HEK293 (cell line): ENCODE data around the gene DES.

ENCODE experiments used
- KLF16 ChIP-seq: fragments of 450-650 bp; formaldehyde crosslinking; IDR thresholded peaks from 2 replicates; pipeline ENCODE4 v1.5.1; 2017; ENCODE audit warnings: missing biosample characterization, missing genetic modification characterization
- YY1 ChIP-seq: fragments of 450-650 bp; formaldehyde crosslinking; IDR thresholded peaks from 2 replicates; pipeline ENCODE4 v1.5.1; 2018; ENCODE audit warnings: missing biosample characterization, missing genetic modification characterization
- ZNF274 ChIP-seq, 2 experiments: fragments of 200-500 bp in 1 of 2; fragments of 450-650 bp in 1 of 2; sonication (Bioruptor generic) in 1 of 2; formaldehyde crosslinking in 1 of 2; IDR thresholded peaks; 2 replicates each; pipeline versions ENCODE4 v1.5.1 to v1.6.1; 2014 to 2016; ENCODE audit warnings: borderline replicate concordance in 1 of 2, inconsistent platforms in 1 of 2, low read length in 1 of 2, missing biosample characterization in 1 of 2, missing genetic modification characterization in 1 of 2
- ZNF302 ChIP-seq: fragments of 450-650 bp; formaldehyde crosslinking; IDR thresholded peaks from 2 replicates; pipeline ENCODE4 v1.5.1; 2016; ENCODE audit warnings: missing biosample characterization, missing genetic modification characterization, low read depth
- ZNF391 ChIP-seq: fragments of 450-650 bp; formaldehyde crosslinking; IDR thresholded peaks from 2 replicates; pipeline ENCODE4 v1.5.1; 2016; ENCODE audit warnings: low read depth, missing biosample characterization, missing genetic modification characterization, borderline replicate concordance
- ZNF785 ChIP-seq: fragments of 450-650 bp; formaldehyde crosslinking; IDR thresholded peaks from 2 replicates; pipeline ENCODE4 v1.5.1; 2016; ENCODE audit warnings: missing biosample characterization, missing genetic modification characterization
- TF ChIP-seq, protein P1 (sequence below): fragments of 450-650 bp; formaldehyde crosslinking; IDR thresholded peaks from 2 replicates; pipeline ENCODE4 v1.5.1; 2016; ENCODE audit warnings: missing biosample characterization, missing genetic modification characterization
- TF ChIP-seq, protein P2 (sequence below): fragments of 450-650 bp; formaldehyde crosslinking; IDR thresholded peaks from 2 replicates; pipeline ENCODE4 v1.5.1; 2016; ENCODE audit warnings: missing biosample characterization, missing genetic modification characterization

DNA sequence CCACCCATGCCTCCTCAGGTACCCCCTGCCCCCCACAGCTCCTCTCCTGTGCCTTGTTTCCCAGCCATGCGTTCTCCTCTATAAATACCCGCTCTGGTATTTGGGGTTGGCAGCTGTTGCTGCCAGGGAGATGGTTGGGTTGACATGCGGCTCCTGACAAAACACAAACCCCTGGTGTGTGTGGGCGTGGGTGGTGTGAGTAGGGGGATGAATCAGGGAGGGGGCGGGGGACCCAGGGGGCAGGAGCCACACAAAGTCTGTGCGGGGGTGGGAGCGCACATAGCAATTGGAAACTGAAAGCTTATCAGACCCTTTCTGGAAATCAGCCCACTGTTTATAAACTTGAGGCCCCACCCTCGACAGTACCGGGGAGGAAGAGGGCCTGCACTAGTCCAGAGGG, 803 bp upstream of the DES start:
- TF ChIP-seq, protein P1, sequence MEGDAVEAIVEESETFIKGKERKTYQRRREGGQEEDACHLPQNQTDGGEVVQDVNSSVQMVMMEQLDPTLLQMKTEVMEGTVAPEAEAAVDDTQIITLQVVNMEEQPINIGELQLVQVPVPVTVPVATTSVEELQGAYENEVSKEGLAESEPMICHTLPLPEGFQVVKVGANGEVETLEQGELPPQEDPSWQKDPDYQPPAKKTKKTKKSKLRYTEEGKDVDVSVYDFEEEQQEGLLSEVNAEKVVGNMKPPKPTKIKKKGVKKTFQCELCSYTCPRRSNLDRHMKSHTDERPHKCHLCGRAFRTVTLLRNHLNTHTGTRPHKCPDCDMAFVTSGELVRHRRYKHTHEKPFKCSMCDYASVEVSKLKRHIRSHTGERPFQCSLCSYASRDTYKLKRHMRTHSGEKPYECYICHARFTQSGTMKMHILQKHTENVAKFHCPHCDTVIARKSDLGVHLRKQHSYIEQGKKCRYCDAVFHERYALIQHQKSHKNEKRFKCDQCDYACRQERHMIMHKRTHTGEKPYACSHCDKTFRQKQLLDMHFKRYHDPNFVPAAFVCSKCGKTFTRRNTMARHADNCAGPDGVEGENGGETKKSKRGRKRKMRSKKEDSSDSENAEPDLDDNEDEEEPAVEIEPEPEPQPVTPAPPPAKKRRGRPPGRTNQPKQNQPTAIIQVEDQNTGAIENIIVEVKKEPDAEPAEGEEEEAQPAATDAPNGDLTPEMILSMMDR (tag by site-specific recombination) = no peak
- TF ChIP-seq YY1 (tag by site-specific recombination) = no peak
- TF ChIP-seq KLF16 (tag by site-specific recombination) = no peak
- TF ChIP-seq ZNF391 (tag by site-specific recombination) = no peak
- TF ChIP-seq ZNF302 (tag by site-specific recombination) = no peak
- TF ChIP-seq ZNF785 (tag by site-specific recombination) = no peak
- TF ChIP-seq, protein P2, sequence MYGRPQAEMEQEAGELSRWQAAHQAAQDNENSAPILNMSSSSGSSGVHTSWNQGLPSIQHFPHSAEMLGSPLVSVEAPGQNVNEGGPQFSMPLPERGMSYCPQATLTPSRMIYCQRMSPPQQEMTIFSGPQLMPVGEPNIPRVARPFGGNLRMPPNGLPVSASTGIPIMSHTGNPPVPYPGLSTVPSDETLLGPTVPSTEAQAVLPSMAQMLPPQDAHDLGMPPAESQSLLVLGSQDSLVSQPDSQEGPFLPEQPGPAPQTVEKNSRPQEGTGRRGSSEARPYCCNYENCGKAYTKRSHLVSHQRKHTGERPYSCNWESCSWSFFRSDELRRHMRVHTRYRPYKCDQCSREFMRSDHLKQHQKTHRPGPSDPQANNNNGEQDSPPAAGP = no peak
- TF ChIP-seq ZNF274 (IDR thresholded peaks at IDR 0.05; ENCODE audit: low read length) = no peak
- TF ChIP-seq ZNF274 (tag by site-specific recombination; IDR thresholded peaks at IDR 0.05; ENCODE audit: borderline replicate concordance) = no peak
